Loucy (cell line): Measurements from ENCODE around the gene AKR1B15.

Source experiments
- EZH2phosphoT487 ChIP-seq: fragments of 200-600 bp; IDR thresholded peaks from 2 replicates; pipeline ENCODE4 v1.6.1; 2018; ENCODE audit warnings: antibody characterized with exemption, mild to moderate bottlenecking, moderate library complexity, borderline replicate concordance
- TF ChIP-seq, protein P1 (sequence below): fragments of 200-600 bp; sonication (generic); conservative IDR thresholded peaks from 2 replicates; pipeline ENCODE4 v1.5.1; 2014; ENCODE audit warnings: mild to moderate bottlenecking, antibody characterized with exemption, low read length

DNA sequence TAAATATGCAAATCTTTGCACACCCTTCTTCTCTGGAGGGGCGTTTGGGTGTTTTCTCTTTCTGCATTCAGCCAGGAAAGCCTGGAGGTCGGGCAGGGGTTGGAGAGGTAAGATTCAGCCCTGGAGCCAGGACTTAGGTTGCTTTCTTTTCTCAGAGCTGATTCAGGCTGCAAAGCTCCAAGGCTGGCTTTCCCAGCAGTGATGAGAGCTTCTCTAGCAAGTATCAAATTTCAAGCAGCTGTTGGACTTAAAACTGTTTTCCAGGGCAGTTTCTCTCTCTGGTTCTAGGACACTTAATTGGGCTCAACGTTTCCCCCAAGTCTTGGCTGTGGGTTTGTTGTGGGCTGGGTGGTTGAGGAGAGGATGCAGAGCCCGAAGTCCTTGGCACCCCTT, 20.9 kb upstream of the AKR1B15 start:
- TF ChIP-seq, protein P1, sequence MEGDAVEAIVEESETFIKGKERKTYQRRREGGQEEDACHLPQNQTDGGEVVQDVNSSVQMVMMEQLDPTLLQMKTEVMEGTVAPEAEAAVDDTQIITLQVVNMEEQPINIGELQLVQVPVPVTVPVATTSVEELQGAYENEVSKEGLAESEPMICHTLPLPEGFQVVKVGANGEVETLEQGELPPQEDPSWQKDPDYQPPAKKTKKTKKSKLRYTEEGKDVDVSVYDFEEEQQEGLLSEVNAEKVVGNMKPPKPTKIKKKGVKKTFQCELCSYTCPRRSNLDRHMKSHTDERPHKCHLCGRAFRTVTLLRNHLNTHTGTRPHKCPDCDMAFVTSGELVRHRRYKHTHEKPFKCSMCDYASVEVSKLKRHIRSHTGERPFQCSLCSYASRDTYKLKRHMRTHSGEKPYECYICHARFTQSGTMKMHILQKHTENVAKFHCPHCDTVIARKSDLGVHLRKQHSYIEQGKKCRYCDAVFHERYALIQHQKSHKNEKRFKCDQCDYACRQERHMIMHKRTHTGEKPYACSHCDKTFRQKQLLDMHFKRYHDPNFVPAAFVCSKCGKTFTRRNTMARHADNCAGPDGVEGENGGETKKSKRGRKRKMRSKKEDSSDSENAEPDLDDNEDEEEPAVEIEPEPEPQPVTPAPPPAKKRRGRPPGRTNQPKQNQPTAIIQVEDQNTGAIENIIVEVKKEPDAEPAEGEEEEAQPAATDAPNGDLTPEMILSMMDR, result no peak
- no peak for TF ChIP-seq EZH2phosphoT487
